NCI-H748 (cell line): ENCODE data around the gene SPATA33.
"Not testable (repeated sequence)": the region's sequence is repeated elsewhere in the genome, so short reads cannot be mapped to it uniquely, and the experiment has no call there.

Source experiments
- DNase-seq: peaks from one replicate; lab custom pipeline; 2025; ENCODE audit not compliant: unreplicated experiment; lab: John Stamatoyannopoulos, UW

The SPATA33 gene

GRCh38 chr16:89658221-89658879 is 714 bp downstream of the SPATA33 start:
- DNase-seq: peak; percentile 28

DNA sequence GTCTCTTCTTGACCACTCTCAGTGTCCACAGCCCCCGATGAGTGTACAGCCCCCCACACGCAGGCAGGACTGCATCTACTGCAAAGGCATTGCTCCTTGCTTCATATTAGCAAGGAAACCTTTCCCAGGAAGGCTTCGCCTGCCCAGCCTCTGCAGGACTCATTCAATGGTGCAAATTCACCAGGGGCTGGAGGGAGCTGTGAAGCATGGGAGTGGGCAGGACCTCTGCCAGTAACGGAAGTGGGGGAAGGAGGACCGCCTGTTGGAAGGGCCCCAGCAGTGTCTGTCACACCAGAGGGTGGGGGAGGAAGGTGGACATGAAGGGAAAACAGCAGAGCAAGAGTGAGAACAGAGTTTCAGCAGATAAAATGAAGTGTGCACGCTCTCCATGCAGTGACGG is 2.5 kb downstream of the SPATA33 start:
- no peak for DNase-seq

- no peak for DNase-seq
These were observed 3.6 kb downstream of the SPATA33 start for GRCh38 chr16:89661215-89661614.

DNA sequence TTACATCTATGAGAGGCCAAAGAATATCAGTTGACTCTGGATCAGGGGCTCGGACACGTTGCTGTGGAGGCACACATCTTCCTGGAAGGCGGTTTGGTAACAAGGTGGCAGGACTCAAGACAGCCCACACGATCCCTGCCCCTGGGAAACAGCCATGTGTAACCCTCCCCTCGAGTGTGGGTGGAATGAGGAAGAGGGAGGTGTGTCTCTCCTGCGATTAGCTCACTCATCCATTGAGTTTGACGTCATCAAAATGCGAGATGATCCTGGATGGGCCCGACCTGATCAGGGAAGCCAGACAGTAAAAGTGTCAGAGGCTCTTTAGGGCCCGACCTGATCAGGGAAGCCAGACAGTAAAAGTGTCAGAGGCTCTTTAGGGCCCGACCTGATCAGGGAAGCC is 6.6 kb downstream of the SPATA33 start:
- not testable (repeated sequence) for DNase-seq

DNA sequence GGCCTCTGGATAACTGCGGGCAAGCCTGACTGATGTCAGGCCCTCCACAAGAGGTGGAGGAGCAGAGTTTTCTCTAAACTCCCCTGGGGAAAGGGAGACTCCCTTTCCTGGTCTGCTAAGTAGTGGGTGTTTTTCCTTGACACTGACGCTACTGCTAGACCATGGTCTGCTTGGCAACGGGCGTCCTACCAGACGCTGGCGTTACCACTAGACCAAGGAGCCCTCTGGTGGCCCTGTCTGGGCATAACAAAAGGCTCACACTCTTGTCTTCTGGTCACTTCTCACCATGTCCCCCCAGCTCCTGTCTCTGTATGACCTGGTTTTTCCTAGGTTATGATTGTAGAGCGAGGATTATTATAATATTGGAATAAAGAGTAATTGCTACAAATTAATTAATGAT is 9.4 kb downstream of the SPATA33 start:
- peak; percentile 6 for DNase-seq

DNA sequence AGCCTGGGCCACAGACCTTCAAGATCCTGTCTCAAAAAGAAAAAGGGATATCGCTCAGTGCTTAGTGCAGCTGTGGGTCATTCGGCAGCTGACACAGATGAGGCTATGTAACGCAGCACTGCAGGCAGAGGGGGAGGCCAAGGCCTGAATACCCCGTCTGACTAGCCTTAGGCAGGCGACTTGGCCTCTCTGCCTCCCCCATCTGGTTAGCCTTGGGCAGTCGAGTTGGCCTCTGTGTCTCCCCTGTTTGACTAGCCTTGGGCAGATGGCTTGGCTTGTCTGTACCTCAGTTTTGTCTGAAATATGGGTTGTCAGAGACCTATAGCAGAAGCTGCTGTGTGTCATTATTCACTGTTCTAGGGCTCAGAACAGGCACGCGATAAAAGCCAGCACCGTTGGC is 10.0 kb downstream of the SPATA33 start:
- DNase-seq: no peak

GRCh38 chr16:89668790-89669158 is 11.1 kb downstream of the SPATA33 start:
- DNase-seq: no peak

- no peak for DNase-seq
These were observed 12.1 kb downstream of the SPATA33 start for GRCh38 chr16:89669755-89670154.

- no peak for DNase-seq
These were observed 13.1 kb downstream of the SPATA33 start for GRCh38 chr16:89670496-89671431.

DNA sequence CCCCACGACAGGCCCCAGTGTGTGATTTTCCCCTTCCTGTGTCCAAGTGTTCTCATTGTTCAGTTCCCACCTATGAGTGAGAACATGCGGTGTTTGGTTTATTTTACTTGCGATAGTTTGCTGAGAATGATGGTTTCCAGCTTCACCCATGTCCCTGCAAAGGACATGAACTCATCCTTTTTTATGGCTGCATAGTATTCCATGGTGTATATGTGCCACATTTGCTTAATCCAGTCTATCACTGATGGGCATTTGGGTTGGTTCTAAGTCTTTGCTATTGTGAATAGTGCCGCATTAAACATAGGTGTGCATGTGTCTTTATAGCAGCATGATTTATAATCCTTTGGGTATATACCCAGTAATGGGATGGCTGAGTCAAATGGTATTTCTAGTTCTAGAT is 13.9 kb downstream of the SPATA33 start:
- DNase-seq: not testable (repeated sequence)

DNA sequence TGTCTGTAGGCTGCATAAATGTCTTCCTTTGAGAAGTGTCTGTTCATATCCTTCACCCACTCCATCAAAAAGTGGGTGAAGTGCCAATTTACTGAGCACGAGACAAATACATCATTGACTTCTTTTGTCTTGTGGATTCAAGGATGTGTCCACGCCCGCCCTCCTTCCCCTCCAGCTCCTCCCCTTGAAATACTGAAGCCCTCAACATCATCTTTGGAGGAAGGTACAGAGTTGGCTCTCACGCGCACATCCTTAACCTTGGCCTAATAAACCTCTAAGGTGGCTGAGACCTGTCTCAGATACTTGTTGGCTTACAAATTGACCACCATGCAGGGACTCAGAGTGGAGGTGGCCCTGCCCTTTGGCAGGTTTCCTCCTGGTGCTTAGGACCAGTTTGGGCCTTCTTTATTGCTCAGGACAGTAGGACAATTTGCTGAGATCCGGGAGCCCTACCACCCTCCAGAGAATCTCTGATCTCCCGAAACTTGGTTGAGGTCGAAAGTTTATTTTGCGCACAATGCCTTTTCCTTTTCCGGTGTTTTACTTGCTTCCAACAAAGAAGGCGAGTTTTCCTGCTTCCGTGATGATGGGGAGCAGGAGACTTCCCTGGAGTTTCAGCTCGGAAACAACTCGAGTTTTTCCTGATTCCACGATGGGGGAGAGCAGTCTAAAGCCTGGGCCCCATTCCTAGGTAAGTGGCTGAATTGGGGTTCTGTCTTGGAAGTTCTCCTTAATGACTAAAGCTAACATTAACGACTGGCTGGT is 14.7 kb downstream of the SPATA33 start:
- no peak for DNase-seq

DNA sequence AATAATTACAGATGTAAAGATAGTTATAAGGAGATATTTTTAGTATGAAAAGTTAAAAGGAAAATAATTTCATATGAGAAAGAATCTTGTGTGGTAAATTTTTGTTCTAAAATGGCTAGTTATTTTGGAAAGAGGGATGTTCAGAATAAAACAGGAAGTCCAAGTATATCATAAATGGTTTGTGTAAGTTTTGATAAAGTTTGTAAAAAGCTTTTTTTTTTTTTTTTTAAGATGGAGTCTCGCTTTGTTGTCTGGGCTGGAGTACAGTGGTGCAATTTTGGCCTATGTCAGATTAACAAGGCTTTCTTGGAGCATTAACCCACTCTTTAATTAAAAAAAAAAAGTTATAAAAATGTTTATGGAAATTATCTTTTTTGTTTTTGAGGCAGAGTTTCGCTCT is 20.6 kb downstream of the SPATA33 start:
- no peak for DNase-seq

DNA sequence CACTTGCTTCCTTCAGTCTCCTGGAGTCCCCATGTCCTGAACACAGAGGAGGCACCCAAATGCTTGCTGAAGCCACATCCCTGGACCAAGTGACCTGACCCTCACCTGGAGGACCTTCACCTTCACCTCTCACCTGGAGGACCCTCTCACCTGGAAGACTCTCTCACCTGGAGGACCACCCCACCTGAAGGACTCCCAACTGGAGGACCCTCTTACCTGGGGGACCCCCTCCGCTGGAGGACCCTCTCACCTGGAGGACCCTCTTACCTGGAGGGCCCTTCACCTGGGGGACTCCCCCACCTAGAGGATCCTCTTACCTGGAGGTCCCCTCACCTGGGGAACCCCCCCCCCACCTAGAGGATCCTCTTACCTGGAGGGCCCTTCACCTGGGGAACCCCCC is 28.3 kb downstream of the SPATA33 start:
- no peak for DNase-seq

GRCh38 chr16:89686520-89687091 is 29.0 kb downstream of the SPATA33 start, which contains the start of gene CDK10:
Gene CDK10 (plus strand): TSS chr16:89686689. CDS start chr16:89686711, 22 bp downstream.
- DNase-seq: peak; percentile 90

DNA sequence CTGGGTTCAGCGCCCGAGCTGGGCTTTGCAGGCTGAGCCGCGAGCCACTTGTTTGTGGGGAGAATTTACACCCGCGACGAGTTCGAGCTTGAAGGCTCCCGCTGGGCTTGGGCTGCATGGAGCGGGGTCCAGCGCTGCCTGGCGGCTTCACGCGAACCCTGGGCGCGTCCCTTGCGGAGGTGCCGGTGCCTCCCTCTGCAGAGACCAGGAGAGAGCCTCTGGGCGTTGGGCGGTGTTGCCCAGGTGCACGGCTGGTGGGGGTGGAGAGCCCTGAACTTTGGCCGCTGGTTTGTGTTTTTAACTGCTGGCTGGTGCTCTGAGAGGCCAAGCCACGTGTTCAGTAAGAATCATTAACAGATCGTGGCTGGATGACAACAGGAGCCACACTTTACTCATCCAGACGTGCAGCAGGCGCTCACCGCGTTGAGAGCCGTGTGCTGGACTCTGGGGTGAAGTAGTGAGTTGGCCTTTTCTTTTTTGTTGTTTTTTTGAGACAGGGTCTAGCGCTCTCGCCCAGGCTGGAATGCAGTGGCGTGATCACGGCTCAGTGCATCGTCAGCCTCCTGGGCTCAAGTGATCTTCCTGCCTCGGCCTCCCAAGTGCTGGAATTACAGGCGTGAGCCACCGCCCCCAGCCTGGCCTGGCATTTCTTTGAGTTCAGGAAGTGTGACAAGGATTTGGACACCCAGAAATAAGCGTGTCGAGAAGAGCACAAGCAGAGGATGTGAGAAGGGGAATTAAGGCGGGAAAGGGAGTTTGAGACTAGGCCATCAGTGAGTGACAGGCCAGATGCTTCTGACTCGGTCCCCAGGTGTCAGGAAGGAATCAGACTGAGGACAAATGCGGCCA is 29.7 kb downstream of the SPATA33 start:
- peak; percentile 72 for DNase-seq

- DNase-seq: no peak
These were observed 30.8 kb downstream of the SPATA33 start for GRCh38 chr16:89688395-89688794.

DNA sequence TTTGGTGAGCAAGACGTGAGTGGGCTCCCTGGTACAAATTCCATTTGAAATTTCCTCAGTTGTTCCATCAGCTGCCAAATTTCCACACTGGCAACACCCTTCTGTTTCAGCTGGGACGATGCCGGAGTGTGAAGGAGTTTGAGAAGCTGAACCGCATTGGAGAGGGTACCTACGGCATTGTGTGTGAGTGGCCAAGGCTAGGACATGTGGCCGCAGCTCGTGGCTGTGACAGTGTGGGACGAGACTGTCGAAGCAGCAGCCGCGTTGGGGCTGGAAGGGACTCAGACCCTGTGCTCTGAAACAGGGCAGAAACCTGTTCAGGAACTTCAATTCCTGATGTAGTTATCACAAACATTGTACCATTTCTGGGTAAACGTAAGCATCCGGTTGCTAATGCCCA is 31.5 kb downstream of the SPATA33 start:
- no peak for DNase-seq

- not testable (repeated sequence) for DNase-seq
These were observed 32.0 kb downstream of the SPATA33 start for GRCh38 chr16:89689621-89690020.

DNA sequence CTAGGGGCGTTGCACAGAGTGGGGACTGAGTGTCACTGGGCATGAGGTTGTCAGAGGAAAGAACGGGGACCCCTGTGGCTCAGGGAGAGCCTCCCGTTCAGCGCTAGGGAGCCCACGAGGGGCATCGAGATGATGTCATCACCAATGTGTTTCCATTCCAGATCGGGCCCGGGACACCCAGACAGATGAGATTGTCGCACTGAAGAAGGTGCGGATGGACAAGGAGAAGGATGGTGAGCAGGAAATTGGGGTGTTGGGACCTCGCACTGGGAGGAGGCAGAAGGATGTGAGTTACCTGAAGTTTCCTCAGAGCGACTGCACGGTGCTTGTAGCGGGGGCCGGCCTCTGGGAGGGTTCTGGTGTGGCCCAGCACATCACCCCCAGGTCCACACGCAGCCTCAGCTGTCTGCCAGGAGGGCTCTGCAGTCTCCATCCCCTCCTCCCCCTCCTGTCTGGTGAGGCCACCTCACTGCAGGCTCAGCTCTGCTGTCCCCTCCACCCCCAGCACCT is 32.8 kb downstream of the SPATA33 start:
- DNase-seq: no peak
